Stimulated activated CD8-positive, alpha-beta memory T cell treated with anti-CD3 and anti-CD28 coated beads, Interleukin-2, amount 100 ng/mL, for 1 hour (primary cell): ENCODE measurements around the gene MED6.
A peak's percentile ranks its signal among the peaks of the same experiment; 100 is the strongest.

Source experiments
- DNase-seq, 2 donors: peaks; one replicate each; pipeline ENCODE4 v3.0.0-alpha.2; 2020; ENCODE audit warnings: low read depth in 2 of 2

MED6 gene, protein sequence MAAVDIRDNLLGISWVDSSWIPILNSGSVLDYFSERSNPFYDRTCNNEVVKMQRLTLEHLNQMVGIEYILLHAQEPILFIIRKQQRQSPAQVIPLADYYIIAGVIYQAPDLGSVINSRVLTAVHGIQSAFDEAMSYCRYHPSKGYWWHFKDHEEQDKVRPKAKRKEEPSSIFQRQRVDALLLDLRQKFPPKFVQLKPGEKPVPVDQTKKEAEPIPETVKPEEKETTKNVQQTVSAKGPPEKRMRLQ

DNA sequence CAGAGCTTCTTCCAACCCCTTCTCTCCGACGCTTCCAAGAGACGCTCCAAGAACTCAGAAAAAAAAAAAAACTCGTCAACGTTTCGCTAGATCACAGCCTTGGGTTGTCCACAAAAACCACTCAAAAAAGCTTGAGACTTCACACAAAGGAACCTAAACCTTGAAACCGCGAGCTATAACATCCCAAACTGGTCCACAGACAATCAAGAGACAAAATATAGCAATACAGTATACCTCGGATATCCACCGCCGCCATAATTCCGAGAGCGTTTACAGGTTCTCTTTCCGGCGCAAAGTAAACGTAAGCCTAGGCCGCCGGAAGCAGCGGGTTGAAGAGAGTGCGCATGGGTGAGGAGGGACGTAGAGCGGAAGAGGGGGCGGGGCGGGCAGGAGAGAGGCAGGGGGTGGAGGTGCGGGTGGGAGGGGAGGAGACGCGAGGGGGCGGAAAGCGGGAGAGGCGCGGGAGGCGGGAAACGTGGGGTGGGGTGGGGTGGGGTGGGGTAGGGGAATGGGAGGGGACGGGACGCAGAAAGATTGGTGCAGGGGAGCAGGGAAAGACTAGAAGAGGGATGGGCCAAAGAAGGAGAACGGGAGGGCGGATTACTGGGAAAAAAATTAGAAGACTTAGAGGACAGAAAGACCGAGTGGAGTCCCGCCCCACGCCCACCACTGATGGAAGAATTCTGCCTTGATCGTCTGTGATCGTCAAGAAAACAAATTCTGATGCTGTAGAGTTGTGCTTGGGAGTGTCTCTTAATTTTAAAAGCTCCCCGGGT, at the start of gene MED6:
TSS of gene MED6 (minus strand) at position 274 of the 776 bp plus-strand sequence. CDS start at position 256, 18 bp downstream.
- peak; percentile 77 to 88 for DNase-seq

- DNase-seq: no peak
Measured at GRCh38 chr14:70649803-70650202, 49.3 kb upstream of the MED6 start.

DNA sequence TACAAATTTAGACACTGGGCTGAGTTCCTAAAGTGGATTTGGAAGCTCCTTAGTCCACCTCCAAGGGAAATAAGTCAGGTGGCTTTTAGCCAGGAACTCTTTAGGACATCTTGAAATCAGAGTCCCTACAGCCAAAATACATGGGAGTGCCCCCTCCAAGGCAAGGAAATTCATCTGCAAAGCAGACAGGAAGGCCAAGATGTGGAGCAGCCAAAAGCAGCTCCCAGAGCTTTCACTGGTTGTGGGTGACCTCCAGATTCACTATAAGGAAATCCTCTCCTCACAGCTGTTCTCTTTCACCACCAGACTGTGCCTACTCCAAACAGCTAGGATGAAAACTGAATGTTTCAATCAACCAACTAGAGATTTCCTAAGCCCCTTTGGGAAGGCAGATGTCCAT, 47.9 kb upstream of the MED6 start:
- no peak for DNase-seq

- DNase-seq: no peak
Measured at GRCh38 chr14:70646705-70647104, 46.2 kb upstream of the MED6 start.

- DNase-seq: no peak
Measured at GRCh38 chr14:70645892-70646291, 45.4 kb upstream of the MED6 start.

- no peak for DNase-seq
Measured at GRCh38 chr14:70643967-70644366, 43.5 kb upstream of the MED6 start.

DNA sequence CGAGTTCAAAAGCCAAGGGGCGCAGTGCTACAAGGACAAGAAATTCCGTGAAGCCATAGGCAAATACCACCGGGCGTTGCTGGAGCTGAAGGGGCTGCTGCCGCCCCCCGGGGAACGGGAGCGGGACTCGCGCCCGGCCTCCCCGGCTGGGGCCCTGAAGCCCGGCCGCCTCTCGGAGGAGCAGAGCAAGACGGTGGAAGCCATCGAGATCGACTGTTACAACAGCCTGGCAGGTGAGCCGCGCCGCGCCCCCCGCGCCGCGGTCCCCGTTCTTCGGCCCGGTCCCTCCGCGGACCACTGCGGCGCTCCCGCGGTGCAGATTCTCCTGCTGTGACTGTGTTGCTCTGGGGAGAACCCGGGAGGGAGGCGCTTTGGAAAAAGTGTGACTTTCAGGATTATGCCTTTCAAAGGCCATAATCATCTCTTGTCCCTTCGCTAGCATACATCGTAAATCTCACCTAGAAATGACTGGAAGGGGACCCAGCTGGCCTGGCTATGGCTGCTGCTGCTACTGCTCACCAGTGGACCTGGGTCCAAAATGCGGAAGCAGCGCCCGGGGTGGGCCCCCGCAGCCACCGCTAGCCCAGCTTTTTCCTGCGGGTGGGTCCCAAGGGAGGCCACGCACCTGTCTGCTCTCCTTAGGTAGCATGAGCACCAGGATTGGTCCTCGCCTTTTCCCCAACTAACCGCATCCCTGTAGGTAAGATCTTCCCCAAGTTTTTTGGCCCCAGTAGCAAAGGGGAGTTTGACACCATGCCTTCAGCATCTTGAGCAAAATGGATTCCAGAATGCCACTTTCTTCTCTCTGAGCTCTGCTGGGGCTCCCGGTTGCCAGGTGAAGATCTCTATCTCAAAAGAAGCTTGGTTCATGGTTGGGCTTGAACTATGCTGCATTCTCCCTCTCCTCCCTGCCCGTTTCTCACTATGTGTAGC, 42.1 kb upstream of the MED6 start:
- no peak for DNase-seq

- DNase-seq: no peak
Measured at GRCh38 chr14:70641548-70642302, 41.3 kb upstream of the MED6 start, which contains the start of gene TTC9. Gene TTC9 (plus strand): TSS chr14:70641916. CDS start chr14:70642130, 214 bp downstream.

DNA sequence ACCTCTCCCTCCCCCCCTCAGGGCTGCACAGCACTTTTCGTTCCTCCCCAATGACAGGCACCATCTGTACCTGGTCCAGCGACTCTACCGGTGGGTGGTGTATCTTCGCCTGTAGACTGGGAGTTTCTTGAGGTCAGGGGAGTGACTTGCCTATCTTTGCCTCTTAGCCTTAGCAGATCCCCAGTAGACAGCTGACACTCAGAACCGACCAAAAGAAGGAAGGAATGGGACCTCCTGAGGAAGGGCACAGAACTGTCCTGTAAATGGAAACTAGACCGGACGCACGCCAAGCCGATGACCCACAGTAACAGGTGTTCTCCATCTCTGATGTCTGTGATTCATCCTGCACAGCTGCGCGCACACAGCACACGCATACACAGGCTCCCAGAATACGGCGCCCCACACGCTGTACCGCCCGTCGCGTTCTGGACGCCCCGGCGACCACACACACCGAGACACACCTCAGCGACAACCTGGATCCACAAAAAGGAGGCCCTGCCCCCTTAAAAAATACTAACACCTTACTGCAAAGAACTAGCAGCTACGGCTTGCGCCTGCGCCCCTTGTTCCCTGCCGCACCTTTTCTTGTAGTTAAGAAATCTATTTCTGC, 40.6 kb upstream of the MED6 start:
- DNase-seq: no peak

DNA sequence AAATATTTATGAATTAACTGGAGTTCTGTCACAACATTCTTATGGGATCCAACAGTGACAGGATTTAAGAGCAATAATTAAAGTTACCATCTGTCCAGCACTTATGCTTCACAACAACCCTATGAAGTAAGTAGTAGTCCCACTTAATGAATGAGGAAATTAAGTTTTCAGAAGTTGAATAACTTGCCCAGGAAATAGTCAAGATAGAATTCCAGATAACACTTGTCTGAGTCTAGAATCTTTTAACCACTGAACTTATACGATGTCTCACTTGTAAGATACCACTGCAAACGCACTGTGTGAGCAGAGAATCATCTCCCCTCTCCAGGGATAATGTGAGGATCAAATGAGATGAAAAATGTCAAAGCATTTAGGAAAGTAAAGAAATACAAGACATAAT, 38.0 kb upstream of the MED6 start:
- DNase-seq: no peak

DNA sequence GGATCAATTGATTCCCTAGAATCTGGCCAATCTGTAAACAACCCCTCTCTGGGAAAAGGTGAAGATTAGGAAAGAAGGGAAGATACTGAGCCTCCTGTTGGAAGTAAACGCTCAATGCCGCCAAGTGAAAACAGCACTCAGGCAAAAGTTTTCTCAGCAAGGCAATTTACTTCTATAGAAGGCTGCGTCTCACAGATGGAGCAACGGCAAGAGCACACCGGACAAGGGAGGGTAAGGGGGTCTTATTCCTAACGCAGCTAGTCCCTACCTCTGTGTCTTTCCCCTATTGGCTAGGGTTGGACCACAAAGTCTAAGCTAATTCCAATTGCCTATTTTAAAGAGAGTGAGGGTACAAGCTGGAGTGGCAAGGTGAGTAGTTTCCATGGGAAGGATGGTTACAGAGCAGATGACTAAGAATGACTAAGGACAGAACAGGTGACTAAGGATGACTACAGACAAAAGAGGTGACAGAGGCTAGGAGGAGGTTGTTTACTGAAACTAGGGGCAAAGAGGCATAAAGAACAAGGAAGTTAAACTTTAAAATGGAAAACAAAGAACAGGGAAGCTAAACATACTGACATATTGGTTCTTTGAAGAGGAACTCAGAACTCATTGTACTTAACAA, 35.6 kb upstream of the MED6 start:
- DNase-seq: no peak

DNA sequence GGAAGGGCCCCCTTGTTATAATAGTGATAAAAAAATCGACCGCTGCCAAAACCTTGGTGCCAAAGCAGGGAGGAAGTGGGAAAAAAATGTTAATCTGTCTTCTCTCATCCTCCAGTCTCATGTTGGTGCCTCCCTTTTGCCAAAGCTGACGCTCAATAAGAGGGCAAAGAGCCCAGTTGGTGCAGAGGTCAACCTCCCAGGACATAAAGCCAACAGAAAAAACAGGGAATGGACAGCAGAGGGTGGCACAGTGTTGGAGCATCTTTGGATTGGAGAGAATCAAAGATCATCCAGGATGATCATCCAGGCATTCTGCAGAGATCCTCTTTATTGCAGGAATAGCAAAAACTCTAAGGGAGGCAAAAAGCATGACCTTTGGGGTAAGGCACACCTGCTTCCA, 31.5 kb upstream of the MED6 start:
- no peak for DNase-seq

GRCh38 chr14:70624972-70625371, 24.5 kb upstream of the MED6 start:
- DNase-seq: no peak

DNA sequence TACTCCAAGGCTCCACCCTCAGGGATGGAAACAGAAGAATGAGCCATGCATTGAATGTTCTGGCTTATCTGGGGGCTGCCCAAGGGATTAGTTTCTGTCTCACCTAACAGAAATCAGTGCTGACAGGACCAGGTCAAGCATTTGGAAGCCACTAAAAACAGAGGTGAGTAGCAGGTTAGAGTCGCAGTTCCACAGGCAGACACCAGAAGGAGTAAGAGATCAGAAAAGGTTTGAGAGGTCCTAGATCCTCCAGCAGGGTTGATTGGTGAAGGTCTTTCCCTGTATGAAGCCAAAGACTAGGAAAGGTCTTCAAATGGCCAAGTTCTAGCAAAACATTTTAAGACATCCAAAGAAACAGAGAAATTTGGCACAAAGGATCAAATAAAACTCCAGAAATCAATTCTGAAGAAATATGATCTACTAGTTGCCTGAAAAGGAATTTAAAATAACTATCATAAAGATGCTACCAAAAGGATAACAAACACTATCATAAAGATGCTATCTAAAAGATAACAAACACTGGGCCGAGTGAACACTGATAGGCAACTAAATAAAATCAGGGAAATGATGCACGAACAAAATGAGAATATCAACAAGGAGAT, 21.8 kb upstream of the MED6 start:
- peak in 1 of 2 donors; percentile 22 for DNase-seq

- no peak for DNase-seq
Measured at GRCh38 chr14:70619708-70620107, 19.3 kb upstream of the MED6 start.

GRCh38 chr14:70618314-70618713, 17.9 kb upstream of the MED6 start:
- no peak for DNase-seq

- DNase-seq: no peak
Measured at GRCh38 chr14:70616646-70617045, 16.2 kb upstream of the MED6 start.

GRCh38 chr14:70611216-70611615, 10.8 kb upstream of the MED6 start:
- DNase-seq: no peak

GRCh38 chr14:70602254-70602653, 1.8 kb upstream of the MED6 start:
- no peak for DNase-seq

DNA sequence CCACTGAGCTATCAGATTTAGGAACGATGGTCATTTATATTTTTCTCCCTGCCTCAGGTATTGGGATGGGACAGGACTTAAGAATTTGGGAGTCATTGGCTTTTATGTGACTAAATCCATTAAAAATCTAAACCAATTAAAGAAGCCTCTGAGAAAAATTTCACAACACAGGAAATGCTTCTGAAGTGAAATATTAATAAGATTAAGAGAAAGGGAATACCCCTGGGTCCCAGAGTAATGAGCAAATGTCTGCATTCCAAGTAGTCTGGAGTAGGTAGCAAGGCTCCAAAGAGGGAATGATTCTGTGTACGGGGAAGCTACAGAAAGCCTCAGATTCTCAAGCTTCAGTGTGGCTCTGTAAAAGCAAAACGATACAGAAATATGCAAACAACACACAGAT, 707 bp upstream of the MED6 start:
- DNase-seq: no peak
